HG03066 (cell line): ENCODE results near the gene ELAVL2.

Experiments used
- ATAC-seq: cut with Tn5 transposase; IDR thresholded peaks from one replicate; pipeline ENCODE4 v1.9.1; 2021; ENCODE audit warnings: low read depth; ENCODE audit not compliant: unreplicated experiment

Gene ELAVL2

DNA sequence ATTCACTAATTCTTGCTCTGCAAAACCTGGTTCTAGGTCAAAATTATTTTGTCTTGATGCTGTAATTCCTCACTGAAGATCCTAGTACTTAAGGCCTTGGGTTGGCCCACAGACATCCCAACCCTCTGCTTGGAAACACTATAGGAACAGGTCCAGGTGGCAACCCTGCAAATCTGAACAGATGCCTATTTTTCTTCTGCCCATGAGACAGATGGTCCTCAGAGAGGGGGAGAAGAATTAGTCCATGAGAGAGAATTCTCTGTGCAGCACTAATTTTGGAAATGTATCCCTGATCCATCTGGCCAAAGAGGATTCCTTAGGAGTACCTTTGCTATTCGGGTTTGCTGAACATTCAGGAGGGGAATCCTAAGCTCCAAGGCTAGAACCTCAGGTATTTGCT is 156.3 kb downstream of the ELAVL2 start:
- no peak for ATAC-seq

DNA sequence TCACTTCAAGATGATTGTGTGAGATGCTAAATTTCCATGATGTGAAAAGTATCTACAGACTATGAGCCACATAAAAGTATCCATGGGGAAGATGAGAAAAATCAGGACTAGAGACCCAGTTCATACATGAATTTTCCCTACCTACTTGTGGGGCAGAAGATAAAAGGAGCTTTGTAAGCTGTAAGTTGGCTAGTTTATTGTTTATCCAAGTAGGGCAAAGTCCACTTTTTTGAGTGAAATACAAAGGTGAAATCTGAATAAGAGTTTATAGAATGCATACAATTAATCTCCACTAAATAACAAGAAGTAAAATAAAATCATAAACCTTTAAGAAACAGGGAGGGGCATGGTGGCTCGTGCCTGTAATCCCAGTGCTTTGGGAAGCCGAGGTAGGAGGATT is 160.4 kb downstream of the ELAVL2 start:
- no peak for ATAC-seq

DNA sequence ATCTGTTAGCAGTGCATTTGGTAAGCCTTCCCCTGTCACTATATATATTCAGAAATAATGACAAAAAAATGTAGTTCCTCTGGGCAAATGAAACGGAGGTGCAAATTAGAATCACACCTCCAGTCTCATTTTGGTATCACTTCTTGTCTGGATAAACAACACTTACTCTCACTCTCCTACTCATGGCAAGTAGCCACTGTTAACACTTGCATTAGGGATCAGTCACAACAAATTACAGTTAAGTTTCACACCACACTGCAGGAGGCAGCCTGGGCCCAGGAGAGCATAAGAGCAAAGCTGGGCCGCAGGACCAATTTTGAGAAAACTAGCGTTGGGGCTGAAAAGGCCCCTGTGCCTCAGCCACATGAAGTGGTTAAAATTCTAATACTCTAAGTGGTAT is 161.0 kb downstream of the ELAVL2 start:
- ATAC-seq: no peak

DNA sequence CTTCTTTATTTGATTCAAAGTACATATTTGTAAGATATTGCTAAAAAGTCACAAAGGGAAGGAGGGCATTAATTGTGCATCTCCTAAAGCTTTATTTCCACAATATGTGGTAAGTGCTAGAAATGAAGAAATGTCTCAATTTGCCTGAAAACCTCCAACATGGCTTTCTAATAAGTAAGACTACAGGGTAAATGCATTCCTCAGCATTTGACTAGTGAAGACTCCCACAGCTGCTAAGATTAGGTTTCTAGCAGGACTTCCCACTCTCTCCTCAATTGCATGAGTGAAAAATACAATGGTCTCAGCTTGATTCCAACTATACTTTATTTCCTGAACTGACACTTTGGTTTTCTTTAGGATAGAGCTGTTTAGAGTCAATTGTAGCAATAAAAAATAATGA is 162.1 kb downstream of the ELAVL2 start:
- ATAC-seq: no peak

DNA sequence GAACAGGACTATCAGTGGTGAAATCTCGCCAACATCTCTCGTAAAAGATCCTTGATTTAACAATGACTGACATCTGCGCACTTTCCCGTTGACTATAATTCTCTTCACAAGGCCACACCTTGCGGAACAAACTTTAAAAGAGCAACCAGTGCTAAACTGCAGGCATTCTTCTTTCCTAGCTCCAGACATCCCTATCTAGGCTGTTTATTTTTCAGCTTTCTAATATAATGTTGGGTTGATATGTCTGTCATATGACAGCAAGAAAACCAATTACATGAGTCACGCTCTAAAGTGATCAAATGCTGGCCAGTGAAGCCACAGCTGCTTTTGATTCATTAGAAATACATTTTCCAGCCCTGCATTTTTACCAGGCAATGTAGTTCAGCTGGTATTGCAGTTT is 162.5 kb downstream of the ELAVL2 start:
- ATAC-seq: no peak

DNA sequence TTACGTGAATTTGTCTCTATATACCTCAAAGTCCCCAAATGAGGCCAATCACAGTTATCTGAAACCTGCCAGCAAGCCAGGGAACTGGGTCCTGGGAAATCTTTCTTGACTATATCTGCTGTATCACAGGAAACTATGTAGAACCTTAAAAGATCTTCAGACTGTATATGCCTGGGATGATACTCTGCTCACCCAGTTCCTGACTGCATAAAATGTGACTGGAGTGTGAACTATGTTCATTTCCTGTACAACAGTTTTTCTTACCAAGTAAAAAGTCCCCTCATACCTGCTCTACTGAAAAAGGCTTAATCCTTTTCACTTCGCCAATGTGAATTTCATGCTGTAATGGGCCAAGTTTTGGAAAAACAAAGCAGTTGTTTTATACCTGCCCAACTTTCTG is 162.9 kb downstream of the ELAVL2 start:
- no peak for ATAC-seq

DNA sequence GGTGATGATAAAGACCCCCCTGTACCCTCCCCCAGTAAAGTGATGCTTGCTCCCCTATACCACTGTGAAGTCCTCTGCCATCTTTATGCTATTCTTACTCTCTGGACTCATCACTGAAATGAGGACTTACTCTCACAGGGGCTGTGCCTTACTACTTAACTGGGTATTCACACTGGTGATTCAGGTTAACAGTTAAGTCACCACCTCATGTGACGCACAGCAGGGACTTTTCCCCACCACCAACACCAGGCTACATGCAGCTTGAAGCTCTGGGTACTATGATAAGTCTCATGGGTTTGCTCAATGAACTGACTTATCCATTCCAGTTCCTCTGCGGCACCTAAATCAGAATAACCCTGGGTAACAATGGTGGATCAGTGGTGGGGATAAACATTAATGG is 163.7 kb downstream of the ELAVL2 start:
- no peak for ATAC-seq

DNA sequence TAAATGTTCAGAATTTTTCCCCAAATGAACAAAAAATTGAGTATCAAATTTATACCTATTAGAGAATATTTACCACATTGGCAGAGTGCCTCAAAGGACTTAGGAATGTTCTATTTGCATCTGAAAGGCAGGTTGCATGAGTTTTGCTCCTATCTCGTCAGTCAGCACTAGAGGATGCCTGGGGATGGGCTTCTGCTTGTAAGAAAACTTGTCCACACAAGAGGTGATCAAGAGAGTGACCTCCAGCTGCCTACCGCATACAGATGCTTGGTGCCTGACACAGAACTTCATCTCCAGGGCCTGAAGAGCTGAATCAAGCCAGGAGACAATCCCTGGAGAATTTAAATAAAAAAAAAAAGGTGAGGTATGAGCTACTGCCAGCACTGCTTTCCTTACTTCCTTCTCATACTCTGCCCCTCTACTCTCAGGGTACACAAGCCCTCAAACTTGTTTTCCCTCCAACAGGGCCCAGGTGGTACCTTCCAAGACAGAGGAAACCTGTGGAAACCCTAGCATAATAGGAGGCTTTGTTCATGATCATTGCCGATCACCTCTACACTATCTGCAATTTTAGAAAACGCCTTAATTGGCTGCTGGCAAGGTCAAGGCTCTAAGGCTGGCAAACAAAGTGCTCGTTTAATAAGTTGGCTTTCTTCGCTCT is 166.6 kb downstream of the ELAVL2 start:
- no peak for ATAC-seq

DNA sequence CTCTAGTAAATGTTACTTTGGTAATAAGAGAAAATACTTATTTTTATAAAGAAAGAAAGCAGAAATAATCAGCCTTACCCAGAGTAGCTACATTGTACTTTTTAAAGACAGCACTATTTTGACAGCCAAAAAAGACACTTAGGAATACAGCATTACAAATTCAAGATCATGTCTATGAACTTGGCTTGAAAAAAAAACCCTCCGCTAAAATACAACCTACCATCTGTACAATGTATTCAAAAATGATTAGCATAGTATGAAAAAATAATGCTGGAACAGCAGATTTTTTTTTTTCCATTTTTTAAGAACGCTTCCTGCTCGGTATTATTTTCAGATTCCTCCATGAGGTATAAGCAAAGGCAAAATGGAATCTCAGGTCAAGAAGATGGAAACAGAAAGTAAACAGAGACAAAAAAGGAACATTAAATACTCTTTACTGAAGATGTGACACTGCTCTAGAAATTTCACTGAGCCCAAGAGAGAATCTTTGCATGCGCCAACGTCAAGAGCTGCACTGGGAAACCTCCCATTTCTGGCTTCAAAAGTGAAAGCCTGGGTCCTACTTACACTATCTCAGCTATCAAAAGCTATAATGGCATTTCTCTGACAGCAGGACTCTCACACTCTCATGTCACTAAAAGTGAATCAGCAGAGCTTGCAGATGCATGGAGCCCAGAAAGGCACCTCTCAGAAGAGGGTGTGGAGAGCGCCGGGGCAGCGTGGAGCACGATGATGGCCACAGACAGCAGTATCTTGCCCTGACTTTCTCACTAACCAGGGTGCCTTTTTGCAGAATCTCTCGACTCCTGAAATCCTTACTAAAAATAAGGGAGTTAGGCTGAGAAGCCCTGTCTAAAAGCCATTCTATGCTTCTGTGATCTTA is 167.4 kb downstream of the ELAVL2 start:
- ATAC-seq: no peak

DNA sequence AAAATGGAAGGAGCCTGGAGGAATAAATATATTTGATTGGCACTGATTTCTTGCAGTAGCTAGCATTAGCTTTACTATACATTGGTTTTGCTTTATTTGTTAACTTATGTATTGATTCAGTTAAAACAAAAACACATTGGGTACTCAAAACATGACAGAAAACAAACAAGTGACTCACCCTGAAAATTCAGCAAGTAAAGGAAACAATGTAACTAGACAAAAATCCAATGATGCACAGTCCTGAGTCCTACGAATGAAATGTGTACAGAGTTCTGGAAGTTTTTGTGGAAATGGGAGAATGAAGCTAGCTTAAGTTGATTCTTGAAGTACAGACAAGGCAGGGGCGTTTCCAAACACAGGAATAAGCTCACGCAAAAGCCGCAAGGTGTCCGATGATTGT is 175.0 kb downstream of the ELAVL2 start:
- no peak for ATAC-seq

DNA sequence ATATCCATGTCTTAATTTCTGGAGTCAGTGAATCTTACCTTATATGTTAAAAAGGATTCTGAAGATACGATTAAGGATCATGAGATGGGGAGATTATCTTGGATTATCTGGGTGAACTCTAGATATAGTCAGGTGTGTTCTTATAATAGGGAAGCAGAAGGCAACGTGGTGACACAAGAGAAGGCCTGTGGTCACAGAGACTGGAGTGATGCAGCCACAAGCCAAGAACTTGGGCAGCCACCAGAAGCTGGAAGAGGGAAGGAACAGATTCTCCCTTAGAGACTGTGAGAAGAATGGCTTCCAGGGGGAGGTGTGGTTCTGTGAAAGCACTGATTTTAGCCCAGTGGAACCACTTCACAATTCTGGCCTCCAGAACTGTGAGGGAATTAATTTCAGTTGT is 177.4 kb downstream of the ELAVL2 start:
- ATAC-seq: no peak

DNA sequence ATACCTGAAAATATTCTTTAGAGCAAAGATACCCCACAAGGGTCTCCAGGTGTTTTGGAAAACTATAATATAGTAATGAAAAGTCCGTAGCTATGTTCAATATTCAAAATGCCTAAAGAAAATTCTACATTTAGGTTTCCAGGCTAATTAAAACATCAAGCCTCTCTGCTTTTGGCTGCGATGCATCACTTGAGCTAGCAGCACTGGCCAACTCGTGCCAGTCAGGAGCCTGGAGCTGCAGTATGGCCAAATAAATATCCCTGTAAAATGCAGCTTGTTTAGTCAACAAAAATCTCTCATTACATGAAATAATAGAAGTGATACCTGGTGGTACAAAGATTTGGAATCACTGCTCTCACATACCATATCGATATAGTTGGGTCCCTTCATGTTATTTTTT is 181.1 kb downstream of the ELAVL2 start:
- ATAC-seq: no peak

DNA sequence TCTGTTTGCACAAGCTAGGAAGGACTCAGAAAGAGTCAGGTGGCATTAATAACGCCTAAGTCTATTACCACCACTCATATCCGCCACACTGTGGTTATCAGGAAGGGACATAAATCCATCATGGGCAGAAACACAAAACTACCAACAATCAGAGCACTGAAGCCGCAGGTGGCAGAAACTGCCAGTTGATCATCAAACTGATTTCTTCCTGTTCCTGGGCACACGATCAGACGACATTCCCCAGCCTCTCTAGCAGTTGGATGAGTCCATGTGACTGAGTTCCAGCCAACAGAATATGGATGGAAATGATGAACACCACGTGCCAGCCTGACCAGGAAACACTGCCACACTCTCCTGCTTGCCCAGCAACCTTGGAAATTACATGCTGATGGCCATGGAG is 181.7 kb downstream of the ELAVL2 start:
- no peak for ATAC-seq

DNA sequence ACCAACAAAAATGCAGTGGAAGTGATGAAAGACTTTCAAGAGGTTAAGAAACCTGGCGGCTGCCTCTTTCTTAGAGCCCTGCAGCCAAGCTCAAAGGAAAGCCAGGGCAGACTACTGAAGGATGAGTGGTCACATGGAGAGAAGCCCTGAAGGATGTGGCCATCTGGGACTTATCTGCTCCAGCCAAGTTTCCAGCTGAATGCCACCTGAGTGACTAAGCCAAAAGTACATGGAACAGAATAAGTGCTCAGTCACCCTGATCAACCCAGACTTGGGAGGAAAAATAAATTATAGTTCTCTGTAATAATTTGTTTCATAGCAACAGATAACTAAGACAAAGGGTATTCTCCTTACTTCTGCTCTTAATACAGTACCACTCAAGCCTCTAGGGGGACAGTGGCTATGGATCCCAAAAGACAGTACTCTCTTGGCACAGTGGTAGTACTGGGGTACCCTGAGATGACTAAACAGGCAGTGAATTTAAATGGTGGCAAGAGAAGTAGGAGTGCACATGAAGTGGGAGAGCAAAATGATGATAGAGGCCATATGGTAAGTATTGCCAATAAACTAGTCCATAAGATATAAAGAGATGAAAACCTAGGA is 182.3 kb downstream of the ELAVL2 start:
- ATAC-seq: no peak
